HepG2 (cell line): Measurements from ENCODE around the gene STMN3. TPM values are rescaled to one million over a fixed set of nuclear protein-coding genes. Genes with fewer than 3 reads are reported as not detected.

Source experiments
- AGO1 ChIP-seq: fragments of 200-400 bp; formaldehyde crosslinking; IDR thresholded peaks from 2 replicates; pipeline ENCODE4 v1.6.1; 2017; ENCODE audit warnings: mild to moderate bottlenecking, low read depth, low read length, moderate library complexity; ENCODE audit not compliant: poor library complexity, severe bottlenecking
- CREM ChIP-seq, 2 experiments: sonication (generic) in 1 of 2; formaldehyde crosslinking in 1 of 2; IDR thresholded peaks; 2 replicates each; pipeline versions ENCODE4 v1.4.0 to v1.6.1; 2016 to 2020; ENCODE audit warnings: antibody characterized with exemption in 1 of 2, mild to moderate bottlenecking in 1 of 2, missing genetic modification reagents in 1 of 2
- HNRNPH1 ChIP-seq: fragments of 200-400 bp; formaldehyde crosslinking; optimal IDR thresholded peaks from 2 replicates; pipeline ENCODE3; 2017; ENCODE audit warnings: mild to moderate bottlenecking, low read depth, low read length
- MED13 ChIP-seq: sonication (generic); formaldehyde crosslinking; IDR thresholded peaks from 2 replicates; pipeline ENCODE4 v1.5.0; 2020; ENCODE audit warnings: missing genetic modification reagents
- MLX ChIP-seq: IDR thresholded peaks from 2 replicates; pipeline ENCODE4 v1.6.1; 2016
- MTF2 ChIP-seq: sonication (generic); formaldehyde crosslinking; IDR thresholded peaks from 2 replicates; pipeline ENCODE4 v1.5.0; 2020; ENCODE audit warnings: missing genetic modification reagents, borderline replicate concordance
- REPIN1 ChIP-seq: sonication (generic); formaldehyde crosslinking; IDR thresholded peaks from 2 replicates; pipeline ENCODE4 v1.8.0; 2022; ENCODE audit warnings: missing genetic modification reagents, low read depth, mild to moderate bottlenecking, borderline replicate concordance
- SALL2 ChIP-seq: sonication (generic); formaldehyde crosslinking; IDR thresholded peaks from 2 replicates; pipeline ENCODE4 v1.8.1; 2023; ENCODE audit warnings: mild to moderate bottlenecking, missing genetic modification reagents, inconsistent platforms
- TAF15 ChIP-seq: fragments of 200-400 bp; formaldehyde crosslinking; IDR thresholded peaks from one replicate; pipeline ENCODE4 v1.6.1; 2018; ENCODE audit warnings: mild to moderate bottlenecking, low read depth, low read length; ENCODE audit not compliant: poor library complexity, severe bottlenecking
- TBX2 ChIP-seq: sonication (generic); formaldehyde crosslinking; IDR thresholded peaks from 2 replicates; pipeline ENCODE4 v1.5.0; 2020; ENCODE audit warnings: missing genetic modification reagents, mild to moderate bottlenecking, borderline replicate concordance
- ZFAT ChIP-seq: sonication (generic); formaldehyde crosslinking; conservative IDR thresholded peaks from 2 replicates; pipeline ENCODE4 v1.8.1; 2023; ENCODE audit warnings: missing genetic modification reagents, inconsistent platforms
- ZMAT3 ChIP-seq: sonication (generic); formaldehyde crosslinking; conservative IDR thresholded peaks from 2 replicates; pipeline ENCODE4 v1.7.0; 2021; ENCODE audit warnings: missing genetic modification reagents
- ZNF10 ChIP-seq: sonication (generic); formaldehyde crosslinking; IDR thresholded peaks from 2 replicates; pipeline ENCODE4 v1.4.0; 2020; ENCODE audit warnings: mild to moderate bottlenecking, low read depth, missing genetic modification reagents, borderline replicate concordance
- ZNF354B ChIP-seq: sonication (generic); formaldehyde crosslinking; IDR thresholded peaks from 2 replicates; pipeline ENCODE4 v1.8.0; 2022; ENCODE audit warnings: mild to moderate bottlenecking, missing genetic modification reagents
- ZNF552 ChIP-seq: sonication (generic); formaldehyde crosslinking; IDR thresholded peaks from 2 replicates; pipeline ENCODE4 v1.9.0; 2022; ENCODE audit warnings: missing genetic modification reagents, mild to moderate bottlenecking, borderline replicate concordance
- ZNF616 ChIP-seq: sonication (generic); formaldehyde crosslinking; IDR thresholded peaks from 2 replicates; pipeline ENCODE4 v1.5.0; 2020; ENCODE audit warnings: low read depth, mild to moderate bottlenecking, missing genetic modification reagents
- ZSCAN29 ChIP-seq: sonication (generic); formaldehyde crosslinking; conservative IDR thresholded peaks from 2 replicates; pipeline ENCODE4 v1.4.0; 2020; ENCODE audit warnings: mild to moderate bottlenecking, missing genetic modification reagents
- polyA plus RNA-seq, 8 experiments: library from polyadenylated mRNA; depleted of rRNA in 3 of 8; stranded (reverse) in 7 of 8; unstranded in 1 of 8; fragments of >200 nt; fragmentation: Illumina TruSeq in 4 of 8; extraction: Trizol in 4 of 8; gene quantifications; 2 replicates each; pipeline versions ENCODE4 v1.2.1 to v1.2.3, GENCODE V29; 2011 to 2016; ENCODE audit warnings: low read depth in 4 of 8, missing spikeins in 1 of 8, mixed read lengths in 1 of 8; ENCODE audit not compliant: insufficient read depth in 1 of 8
- total RNA-seq, 5 experiments: library from RNA; depleted of rRNA; stranded (reverse); fragments of >200 nt; fragmentation: Illumina TruSeq; extraction: Trizol; gene quantifications; 2 replicates each; pipeline ENCODE4 v1.2.3, GENCODE V29; 2016; ENCODE audit warnings: low read depth in 1 of 5
- TF ChIP-seq, protein P1 (sequence below): sonication (generic); formaldehyde crosslinking; conservative IDR thresholded peaks from 2 replicates; pipeline ENCODE4 v1.8.1; 2023; ENCODE audit warnings: missing genetic modification reagents
- TF ChIP-seq, protein P2 (sequence below): sonication (generic); formaldehyde crosslinking; IDR thresholded peaks from 2 replicates; pipeline ENCODE4 v1.8.0; 2022; ENCODE audit warnings: missing genetic modification reagents, mild to moderate bottlenecking, borderline replicate concordance
- TF ChIP-seq, protein P3 (sequence below): sonication (generic); formaldehyde crosslinking; IDR thresholded peaks from 2 replicates; pipeline ENCODE4 v1.4.0; 2020; ENCODE audit warnings: missing genetic modification reagents, borderline replicate concordance
- TF ChIP-seq, protein P4 (sequence below): sonication (generic); formaldehyde crosslinking; conservative IDR thresholded peaks from 2 replicates; pipeline ENCODE4 v1.4.0; 2020; ENCODE audit warnings: missing genetic modification reagents

STMN3 gene
- total and polyA plus RNA-seq, 2 of the 13 experiments (the other 11 are each of a cell fraction or from before 2014, with no cell fraction given), result 21.0 to 48.3 TPM

DNA sequence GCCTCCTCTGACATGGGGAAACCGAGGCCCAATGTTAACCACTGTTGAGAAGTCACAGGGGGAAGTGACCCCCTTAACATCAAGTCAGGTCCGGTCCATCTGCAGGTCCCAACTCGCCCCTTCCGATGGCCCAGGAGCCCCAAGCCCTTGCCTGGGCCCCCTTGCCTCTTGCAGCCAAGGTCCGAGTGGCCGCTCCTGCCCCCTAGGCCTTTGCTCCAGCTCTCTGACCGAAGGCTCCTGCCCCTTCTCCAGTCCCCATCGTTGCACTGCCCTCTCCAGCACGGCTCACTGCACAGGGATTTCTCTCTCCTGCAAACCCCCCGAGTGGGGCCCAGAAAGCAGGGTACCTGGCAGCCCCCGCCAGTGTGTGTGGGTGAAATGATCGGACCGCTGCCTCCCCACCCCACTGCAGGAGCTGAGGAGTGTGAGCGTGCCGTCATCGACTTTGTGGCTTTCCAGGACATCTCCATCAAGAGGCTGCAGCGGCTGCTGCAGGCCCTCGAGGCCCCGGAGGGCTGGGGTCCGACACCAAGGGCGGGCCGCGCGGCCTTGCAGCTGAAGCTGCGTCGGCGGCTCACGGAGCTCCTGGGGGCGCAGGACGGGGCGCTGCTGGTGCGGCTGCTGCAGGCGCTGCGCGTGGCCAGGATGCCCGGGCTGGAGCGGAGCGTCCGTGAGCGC lies 44.8 kb upstream of the STMN3 start (continued):
- TF ChIP-seq ZNF10 (no peak), ZNF354B (CRISPR knock-in tag) (no peak), ZNF552 (CRISPR knock-in tag) (no peak), MTF2 (CRISPR knock-in tag) (no peak), ZFAT (CRISPR knock-in tag) (no peak), MLX (CRISPR knock-in tag) (no peak), REPIN1 (CRISPR knock-in tag) (no peak), ZMAT3 (CRISPR knock-in tag) (no peak), ZNF616 (CRISPR knock-in tag) (no peak), MED13 (0 out of 2 replicates have a peak, but pooled peaks have one; percentile 19), ZSCAN29 (CRISPR knock-in tag) (no peak), TAF15 (peak; percentile 64), AGO1 (peak; percentile 96), SALL2 (no peak), CREM (IDR thresholded peaks at IDR 0.05) (no peak), CREM (CRISPR knock-in tag; IDR thresholded peaks at IDR 0.05) (no peak), TBX2 (CRISPR knock-in tag) (no peak), HNRNPH1 (peak; percentile 5)
- TF ChIP-seq, protein P1, sequence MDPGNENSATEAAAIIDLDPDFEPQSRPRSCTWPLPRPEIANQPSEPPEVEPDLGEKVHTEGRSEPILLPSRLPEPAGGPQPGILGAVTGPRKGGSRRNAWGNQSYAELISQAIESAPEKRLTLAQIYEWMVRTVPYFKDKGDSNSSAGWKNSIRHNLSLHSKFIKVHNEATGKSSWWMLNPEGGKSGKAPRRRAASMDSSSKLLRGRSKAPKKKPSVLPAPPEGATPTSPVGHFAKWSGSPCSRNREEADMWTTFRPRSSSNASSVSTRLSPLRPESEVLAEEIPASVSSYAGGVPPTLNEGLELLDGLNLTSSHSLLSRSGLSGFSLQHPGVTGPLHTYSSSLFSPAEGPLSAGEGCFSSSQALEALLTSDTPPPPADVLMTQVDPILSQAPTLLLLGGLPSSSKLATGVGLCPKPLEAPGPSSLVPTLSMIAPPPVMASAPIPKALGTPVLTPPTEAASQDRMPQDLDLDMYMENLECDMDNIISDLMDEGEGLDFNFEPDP (CRISPR knock-in tag), result 0 out of 2 replicates have a peak, but pooled peaks have one; percentile 78
- TF ChIP-seq, protein P2, sequence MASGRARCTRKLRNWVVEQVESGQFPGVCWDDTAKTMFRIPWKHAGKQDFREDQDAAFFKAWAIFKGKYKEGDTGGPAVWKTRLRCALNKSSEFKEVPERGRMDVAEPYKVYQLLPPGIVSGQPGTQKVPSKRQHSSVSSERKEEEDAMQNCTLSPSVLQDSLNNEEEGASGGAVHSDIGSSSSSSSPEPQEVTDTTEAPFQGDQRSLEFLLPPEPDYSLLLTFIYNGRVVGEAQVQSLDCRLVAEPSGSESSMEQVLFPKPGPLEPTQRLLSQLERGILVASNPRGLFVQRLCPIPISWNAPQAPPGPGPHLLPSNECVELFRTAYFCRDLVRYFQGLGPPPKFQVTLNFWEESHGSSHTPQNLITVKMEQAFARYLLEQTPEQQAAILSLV (CRISPR knock-in tag), result no peak
- TF ChIP-seq, protein P3, sequence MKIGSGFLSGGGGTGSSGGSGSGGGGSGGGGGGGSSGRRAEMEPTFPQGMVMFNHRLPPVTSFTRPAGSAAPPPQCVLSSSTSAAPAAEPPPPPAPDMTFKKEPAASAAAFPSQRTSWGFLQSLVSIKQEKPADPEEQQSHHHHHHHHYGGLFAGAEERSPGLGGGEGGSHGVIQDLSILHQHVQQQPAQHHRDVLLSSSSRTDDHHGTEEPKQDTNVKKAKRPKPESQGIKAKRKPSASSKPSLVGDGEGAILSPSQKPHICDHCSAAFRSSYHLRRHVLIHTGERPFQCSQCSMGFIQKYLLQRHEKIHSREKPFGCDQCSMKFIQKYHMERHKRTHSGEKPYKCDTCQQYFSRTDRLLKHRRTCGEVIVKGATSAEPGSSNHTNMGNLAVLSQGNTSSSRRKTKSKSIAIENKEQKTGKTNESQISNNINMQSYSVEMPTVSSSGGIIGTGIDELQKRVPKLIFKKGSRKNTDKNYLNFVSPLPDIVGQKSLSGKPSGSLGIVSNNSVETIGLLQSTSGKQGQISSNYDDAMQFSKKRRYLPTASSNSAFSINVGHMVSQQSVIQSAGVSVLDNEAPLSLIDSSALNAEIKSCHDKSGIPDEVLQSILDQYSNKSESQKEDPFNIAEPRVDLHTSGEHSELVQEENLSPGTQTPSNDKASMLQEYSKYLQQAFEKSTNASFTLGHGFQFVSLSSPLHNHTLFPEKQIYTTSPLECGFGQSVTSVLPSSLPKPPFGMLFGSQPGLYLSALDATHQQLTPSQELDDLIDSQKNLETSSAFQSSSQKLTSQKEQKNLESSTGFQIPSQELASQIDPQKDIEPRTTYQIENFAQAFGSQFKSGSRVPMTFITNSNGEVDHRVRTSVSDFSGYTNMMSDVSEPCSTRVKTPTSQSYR (CRISPR knock-in tag), result no peak
- TF ChIP-seq, protein P4, sequence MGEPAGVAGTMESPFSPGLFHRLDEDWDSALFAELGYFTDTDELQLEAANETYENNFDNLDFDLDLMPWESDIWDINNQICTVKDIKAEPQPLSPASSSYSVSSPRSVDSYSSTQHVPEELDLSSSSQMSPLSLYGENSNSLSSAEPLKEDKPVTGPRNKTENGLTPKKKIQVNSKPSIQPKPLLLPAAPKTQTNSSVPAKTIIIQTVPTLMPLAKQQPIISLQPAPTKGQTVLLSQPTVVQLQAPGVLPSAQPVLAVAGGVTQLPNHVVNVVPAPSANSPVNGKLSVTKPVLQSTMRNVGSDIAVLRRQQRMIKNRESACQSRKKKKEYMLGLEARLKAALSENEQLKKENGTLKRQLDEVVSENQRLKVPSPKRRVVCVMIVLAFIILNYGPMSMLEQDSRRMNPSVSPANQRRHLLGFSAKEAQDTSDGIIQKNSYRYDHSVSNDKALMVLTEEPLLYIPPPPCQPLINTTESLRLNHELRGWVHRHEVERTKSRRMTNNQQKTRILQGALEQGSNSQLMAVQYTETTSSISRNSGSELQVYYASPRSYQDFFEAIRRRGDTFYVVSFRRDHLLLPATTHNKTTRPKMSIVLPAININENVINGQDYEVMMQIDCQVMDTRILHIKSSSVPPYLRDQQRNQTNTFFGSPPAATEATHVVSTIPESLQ (CRISPR knock-in tag), result no peak
